Ascending aorta (tissue), 2 donors: ENCODE measurements around the gene PCLAF. TPM values are rescaled to one million over a fixed set of nuclear protein-coding genes. Genes with fewer than 3 reads are reported as not detected.
A peak's percentile ranks its signal among the peaks of the same experiment; 100 is the strongest.

ENCODE experiments used
- DNase-seq, 2 donors: peaks; one replicate each; pipeline ENCODE4 v3.0.0-alpha.2; 2019; ENCODE audit warnings: low spot score in 2 of 2
- H3K27ac ChIP-seq, 2 donors: fragments of 200-600 bp; sonication (generic); one replicate each; pipeline ENCODE4 v1.5.1; 2016 to 2017; ENCODE audit warnings: mild to moderate bottlenecking in 1 of 2
- H3K27me3 ChIP-seq: fragments of 200-600 bp; sonication (generic); one replicate; pipeline ENCODE4 v1.5.1; 2017
- H3K36me3 ChIP-seq, 2 donors: fragments of 200-600 bp; sonication (generic); one replicate each; pipeline ENCODE4 v1.5.1; 2016
- H3K4me1 ChIP-seq, 2 donors: fragments of 200-600 bp; sonication (generic); one replicate each; pipeline ENCODE4 v1.5.1; 2016 to 2017; ENCODE audit warnings: mild to moderate bottlenecking in 1 of 2
- H3K4me3 ChIP-seq, 2 donors: fragments of 200-600 bp; sonication (generic); one replicate each; pipeline ENCODE4 v1.5.1; 2016 to 2017; ENCODE audit warnings: mild to moderate bottlenecking in 1 of 2
- H3K9me3 ChIP-seq, 2 donors: fragments of 200-600 bp; sonication (generic); one replicate each; pipeline ENCODE4 v1.5.1; 2016
- intact Hi-C: fragments of 100-400 bp; cut with DNase I; formaldehyde crosslinking; loops from one replicate; pipeline ENCODE4 v1.15.1; 2023
- total RNA-seq: library from RNA; depleted of rRNA; stranded (reverse); fragments of >200 nt; gene quantifications from one replicate; pipeline ENCODE4 v1.1.0, GENCODE V29; 2016
- TF ChIP-seq, protein P1 (sequence below), 3 experiments: fragments of 200-600 bp in 2 of 3; fragments of 450-650 bp in 1 of 3; sonication (generic) in 2 of 3; IDR thresholded peaks; one replicate each; pipeline ENCODE4 v1.5.1; 2016 to 2019; ENCODE audit warnings: antibody characterized with exemption in 3 of 3, mild to moderate bottlenecking in 1 of 3, moderate library complexity in 1 of 3

Gene PCLAF, protein sequence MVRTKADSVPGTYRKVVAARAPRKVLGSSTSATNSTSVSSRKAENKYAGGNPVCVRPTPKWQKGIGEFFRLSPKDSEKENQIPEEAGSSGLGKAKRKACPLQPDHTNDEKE
- not detected for total RNA-seq

DNA sequence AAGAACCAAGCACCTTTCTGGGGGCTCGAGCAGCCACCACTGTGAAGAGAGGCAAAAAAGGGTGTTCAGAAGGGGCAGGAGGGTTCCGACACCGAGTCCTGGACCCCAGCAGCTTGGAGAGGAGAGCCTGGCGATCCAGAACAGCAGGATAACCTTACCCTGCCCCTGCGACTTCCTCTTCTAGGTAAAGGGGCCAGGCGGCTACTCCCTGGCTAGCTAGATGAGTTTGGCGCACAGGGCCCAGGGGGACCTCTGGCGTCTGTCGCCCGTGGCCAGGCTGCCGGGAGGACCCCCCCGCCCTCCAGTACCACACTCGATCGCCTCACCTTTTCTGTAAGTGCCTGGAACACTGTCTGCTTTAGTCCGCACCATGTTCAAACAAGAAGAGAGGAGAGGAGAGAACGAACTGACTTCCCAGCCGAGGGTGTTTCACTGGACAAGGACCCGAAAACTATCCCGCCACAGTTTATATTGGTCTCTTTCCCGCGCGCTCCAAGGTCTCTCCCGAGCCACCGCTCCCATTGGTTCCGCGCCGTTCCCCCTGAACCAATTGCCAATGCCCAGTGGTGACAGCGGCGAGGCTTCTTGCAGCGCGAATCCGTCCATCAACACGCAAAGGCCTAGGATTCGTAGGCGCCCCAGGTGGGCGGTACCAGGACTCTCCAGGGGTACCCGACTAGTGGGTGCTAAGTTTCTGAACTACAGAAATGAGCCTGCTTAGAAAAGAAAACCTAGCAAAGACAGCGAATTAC, at the start of gene PCLAF:
PCLAF (minus strand) TSS at position 442 of the 752 bp plus-strand sequence; CDS start at position 372, 70 bp downstream.
- Histone ChIP-seq H3K4me3 (peak within 1 kb of the TSS; percentile 57 to 68), H3K27me3 (no peaks in the 10 kb centered on the region), H3K4me1 (peaks cover 0 to 6% of the 10 kb centered on the region in 2 donors), H3K9me3 (no peaks in the 10 kb centered on the region), H3K36me3 (no peaks in the 10 kb centered on the region), H3K27ac (no peak within 1 kb of the TSS)
- peak; percentile 85 to 97 for DNase-seq
- intact Hi-C loops, result loop anchor here (1.0 to 10.0 kb wide), 2 partner anchors 25 to 286 kb away; partner anchors contain the start of genes CIAO2A, CSNK1G1 and SNX1
- TF ChIP-seq, protein P1, sequence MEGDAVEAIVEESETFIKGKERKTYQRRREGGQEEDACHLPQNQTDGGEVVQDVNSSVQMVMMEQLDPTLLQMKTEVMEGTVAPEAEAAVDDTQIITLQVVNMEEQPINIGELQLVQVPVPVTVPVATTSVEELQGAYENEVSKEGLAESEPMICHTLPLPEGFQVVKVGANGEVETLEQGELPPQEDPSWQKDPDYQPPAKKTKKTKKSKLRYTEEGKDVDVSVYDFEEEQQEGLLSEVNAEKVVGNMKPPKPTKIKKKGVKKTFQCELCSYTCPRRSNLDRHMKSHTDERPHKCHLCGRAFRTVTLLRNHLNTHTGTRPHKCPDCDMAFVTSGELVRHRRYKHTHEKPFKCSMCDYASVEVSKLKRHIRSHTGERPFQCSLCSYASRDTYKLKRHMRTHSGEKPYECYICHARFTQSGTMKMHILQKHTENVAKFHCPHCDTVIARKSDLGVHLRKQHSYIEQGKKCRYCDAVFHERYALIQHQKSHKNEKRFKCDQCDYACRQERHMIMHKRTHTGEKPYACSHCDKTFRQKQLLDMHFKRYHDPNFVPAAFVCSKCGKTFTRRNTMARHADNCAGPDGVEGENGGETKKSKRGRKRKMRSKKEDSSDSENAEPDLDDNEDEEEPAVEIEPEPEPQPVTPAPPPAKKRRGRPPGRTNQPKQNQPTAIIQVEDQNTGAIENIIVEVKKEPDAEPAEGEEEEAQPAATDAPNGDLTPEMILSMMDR (IDR thresholded peaks at IDR 0.05), result no peak

DNA sequence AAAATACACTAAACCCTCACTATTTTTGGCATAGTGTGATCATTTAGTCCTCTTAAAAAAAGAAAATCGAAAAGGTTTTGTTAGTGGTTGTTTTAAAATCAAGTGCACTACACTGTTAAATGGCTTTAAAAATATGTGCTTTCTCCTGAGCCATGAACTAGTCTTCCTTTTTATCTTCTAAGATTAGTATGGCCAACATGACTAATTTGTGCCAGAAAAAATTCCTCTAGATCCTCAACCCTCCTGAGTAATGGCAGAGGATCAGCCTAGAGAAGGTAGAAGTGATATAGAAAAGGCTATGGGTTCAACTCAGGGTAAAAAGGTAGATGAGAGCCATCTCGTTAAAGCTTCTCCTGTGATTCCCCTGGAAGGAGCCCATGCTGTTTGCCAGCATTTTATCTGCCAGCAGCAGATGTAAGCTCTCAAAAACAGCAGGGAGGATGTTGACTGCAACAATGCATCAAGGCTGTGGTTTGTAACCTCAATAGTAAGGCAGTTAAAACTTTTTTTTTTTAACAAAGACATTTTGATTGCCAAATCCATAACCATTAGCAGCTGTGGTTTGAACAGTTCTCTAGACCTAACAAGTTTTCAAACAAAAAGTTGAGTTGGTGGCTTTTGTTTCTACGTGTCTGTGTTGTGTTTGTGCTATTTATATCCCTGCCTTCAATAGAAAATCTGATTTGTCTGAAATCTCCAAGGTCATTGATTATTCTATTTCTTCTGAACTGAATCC, 48.9 kb upstream of the PCLAF start:
- Histone ChIP-seq H3K27ac (no peak overlapping the region), H3K36me3 (peaks cover 11 to 33% of the 10 kb centered on the region in 2 donors), H3K9me3 (no peaks in the 10 kb centered on the region), H3K4me1 (no peaks in the 10 kb centered on the region), H3K27me3 (no peaks in the 10 kb centered on the region), H3K4me3 (no peak overlapping the region)
- DNase-seq, result no peak
- TF ChIP-seq, protein P1 (IDR thresholded peaks at IDR 0.05), result no peak
- intact Hi-C loops, result loop anchor here (10.0 kb wide), 1 partner anchor 215 kb away; no protein-coding TSS in a partner anchor

DNA sequence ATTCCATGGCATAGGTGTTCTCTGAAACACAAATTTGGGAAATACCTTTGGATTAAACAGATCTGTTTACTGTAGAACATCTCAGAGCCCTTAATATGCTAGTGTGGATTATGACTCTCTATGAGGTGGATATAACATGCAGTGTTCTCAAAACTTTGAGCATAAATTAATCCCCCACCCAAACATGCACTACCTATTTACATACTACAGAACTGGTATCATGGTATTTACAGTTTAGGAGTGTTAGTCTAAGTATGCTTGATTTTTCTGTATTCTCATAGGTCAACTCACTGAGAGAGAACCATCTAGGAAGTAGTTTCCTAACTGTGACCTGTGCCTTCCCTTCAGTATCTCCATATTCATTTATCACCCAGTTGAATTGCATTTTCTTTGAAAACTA, 48.2 kb upstream of the PCLAF start:
- intact Hi-C loops, result loop anchor here (10.0 kb wide), 1 partner anchor 215 kb away; no protein-coding TSS in a partner anchor
- Histone ChIP-seq H3K9me3 (no peaks in the 10 kb centered on the region), H3K36me3 (peaks cover 19 to 33% of the 10 kb centered on the region in 2 donors), H3K27me3 (no peaks in the 10 kb centered on the region), H3K4me1 (no peaks in the 10 kb centered on the region), H3K27ac (no peak overlapping the region), H3K4me3 (no peak overlapping the region)
- TF ChIP-seq, protein P1 (IDR thresholded peaks at IDR 0.05), result no peak
- DNase-seq, result no peak

DNA sequence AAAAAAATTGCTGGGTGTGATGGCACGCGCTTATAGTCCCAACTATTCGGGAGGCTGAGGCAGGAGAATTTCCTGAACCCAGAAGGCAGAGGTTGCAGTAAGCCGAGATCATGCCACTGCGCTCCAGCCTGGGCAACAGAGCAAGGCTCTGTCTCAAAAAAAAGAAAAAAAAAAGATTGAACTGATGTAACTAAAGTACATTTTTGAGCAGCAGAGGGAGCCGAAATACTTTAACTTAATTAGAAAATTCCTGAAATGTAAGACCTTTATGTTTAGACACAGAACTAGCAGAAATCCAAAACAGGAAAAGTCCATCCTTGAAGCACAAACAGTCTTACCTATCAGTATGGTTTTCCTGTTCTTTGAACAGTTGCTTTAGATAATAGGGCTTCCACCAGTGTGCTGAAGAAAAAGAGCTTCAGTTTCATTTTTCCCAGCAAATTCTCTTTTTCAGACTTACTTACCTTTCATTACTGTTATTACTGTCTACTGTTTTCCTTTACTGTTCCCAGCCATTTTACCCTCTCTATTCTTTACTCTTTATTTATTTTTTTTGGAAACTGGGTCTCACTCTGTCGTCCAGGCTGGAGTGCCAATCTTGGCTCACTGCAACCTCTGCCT, 45.7 kb upstream of the PCLAF start:
- TF ChIP-seq, protein P1 (IDR thresholded peaks at IDR 0.05), result peak in 1 of 3 experiments; percentile 28
- peaks cover 28 to 34% of the 10 kb centered on the region in 2 donors for H3K36me3 ChIP-seq
- H3K9me3 ChIP-seq, result no peaks in the 10 kb centered on the region
- intact Hi-C loops, result loop anchor here (10.0 kb wide), 1 partner anchor 218 kb away; no protein-coding TSS in a partner anchor
- no peaks in the 10 kb centered on the region for H3K27me3 ChIP-seq
- no peak overlapping the region for H3K4me3 ChIP-seq
- no peak for DNase-seq
- H3K4me1 ChIP-seq, result no peaks in the 10 kb centered on the region
- H3K27ac ChIP-seq, result no peak overlapping the region

DNA sequence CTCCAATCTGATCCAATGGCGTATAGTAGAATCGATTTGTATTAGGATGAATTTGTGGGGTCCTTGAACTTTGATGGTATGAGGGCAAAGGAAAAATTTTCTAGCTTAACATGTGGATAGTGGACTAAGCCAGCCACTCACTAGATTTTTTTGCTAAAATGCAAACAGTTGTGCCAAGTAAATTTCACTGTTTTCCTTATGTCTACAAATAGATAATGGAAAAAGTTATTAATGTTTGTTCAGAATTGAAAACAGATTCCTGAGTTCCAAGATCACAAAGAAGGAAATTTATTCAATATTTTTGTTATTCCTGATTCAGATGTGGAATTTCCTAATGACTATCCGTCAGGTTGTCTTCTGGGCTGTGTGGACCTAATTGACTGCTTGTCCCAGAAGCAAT, 44.0 kb upstream of the PCLAF start:
- Histone ChIP-seq H3K9me3 (no peaks in the 10 kb centered on the region), H3K27ac (no peak overlapping the region), H3K27me3 (no peaks in the 10 kb centered on the region), H3K4me3 (no peak overlapping the region), H3K4me1 (no peaks in the 10 kb centered on the region), H3K36me3 (peaks cover 40 to 43% of the 10 kb centered on the region in 2 donors)
- DNase-seq, result no peak
- TF ChIP-seq, protein P1 (IDR thresholded peaks at IDR 0.05), result no peak
- intact Hi-C loops, result loop anchor here (10.0 kb wide), 1 partner anchor 220 kb away; no protein-coding TSS in a partner anchor
